GM12874 (cell line): ENCODE measurements around the gene GNG2.

Source experiments
- TF ChIP-seq, protein P1 (sequence below): IDR thresholded peaks from 2 replicates; pipeline ENCODE4 v1.5.1; 2011; ENCODE audit warnings: low read depth, mild to moderate bottlenecking, control low read depth, low read length, moderate library complexity; ENCODE audit not compliant: insufficient read depth

GNG2 gene

DNA sequence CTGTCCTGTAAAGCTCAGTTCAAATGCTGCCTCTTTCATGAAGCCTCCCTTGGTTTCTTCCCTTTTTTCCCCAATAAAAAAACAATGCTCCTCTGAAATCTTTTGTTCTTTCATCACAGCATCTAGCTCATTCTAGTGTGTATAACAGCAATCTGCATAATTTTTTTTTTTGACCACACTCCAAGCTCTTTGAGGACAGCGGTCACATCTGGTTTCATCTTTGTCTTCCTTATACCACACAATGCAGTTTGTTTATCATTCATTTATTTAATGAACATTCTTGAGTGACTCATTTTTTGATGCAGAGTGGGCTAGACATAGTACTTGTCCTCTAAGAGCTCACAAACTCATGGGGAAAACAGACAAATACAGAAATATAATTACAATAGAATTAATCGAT is 7.3 kb downstream of the GNG2 start:
- TF ChIP-seq, protein P1, sequence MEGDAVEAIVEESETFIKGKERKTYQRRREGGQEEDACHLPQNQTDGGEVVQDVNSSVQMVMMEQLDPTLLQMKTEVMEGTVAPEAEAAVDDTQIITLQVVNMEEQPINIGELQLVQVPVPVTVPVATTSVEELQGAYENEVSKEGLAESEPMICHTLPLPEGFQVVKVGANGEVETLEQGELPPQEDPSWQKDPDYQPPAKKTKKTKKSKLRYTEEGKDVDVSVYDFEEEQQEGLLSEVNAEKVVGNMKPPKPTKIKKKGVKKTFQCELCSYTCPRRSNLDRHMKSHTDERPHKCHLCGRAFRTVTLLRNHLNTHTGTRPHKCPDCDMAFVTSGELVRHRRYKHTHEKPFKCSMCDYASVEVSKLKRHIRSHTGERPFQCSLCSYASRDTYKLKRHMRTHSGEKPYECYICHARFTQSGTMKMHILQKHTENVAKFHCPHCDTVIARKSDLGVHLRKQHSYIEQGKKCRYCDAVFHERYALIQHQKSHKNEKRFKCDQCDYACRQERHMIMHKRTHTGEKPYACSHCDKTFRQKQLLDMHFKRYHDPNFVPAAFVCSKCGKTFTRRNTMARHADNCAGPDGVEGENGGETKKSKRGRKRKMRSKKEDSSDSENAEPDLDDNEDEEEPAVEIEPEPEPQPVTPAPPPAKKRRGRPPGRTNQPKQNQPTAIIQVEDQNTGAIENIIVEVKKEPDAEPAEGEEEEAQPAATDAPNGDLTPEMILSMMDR: no peak

DNA sequence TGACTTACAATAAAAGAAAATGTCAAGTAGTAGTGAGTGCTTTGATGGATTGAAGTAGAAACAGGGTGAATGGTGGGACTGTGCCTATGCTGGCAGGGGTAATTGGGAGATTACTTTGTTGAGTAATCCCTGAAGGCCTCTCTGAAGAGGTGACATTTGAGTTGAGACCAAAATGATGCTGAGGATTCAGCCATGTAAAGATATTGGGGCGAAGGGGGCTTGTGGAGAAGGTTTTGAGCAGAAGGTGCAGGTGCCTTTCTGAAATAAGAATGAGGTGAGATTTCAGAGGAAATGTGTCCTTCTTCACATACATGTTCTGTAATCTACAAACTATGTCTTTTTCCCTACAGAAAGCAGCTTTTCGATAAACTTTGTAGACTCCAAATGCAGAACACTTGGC is 8.0 kb downstream of the GNG2 start:
- TF ChIP-seq, protein P1: no peak

DNA sequence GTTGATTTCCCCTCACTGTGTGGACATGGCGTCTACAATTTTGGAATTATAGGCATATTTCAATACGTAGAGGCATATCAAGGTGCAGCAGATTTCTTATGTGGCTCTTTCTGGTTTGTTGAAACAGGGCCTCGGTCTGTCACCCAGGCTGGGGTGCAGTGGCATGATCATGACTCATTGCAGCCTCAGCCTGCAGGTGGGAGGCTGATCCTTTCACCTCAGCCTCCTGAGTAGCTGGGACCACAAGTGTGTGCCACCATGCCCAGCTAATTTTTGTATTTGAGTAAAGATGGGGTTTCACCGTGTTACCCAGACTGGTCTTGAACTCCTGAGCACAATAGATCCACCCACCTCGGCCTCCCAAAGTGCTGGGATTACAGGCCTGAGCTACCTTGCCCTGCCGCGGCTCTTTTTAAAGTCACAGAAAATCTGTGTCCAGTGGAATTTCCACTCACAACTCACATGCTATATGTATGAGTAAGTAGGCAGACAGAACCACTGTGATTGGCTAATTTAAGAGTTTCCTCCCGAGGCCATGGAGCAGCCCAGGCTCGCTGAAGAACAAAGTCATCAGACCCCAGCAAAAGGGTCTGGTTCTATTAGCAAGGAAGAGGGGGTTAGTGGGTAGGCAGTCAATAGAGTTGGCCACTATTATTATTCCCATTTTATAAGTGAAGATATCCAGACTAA is 9.1 kb downstream of the GNG2 start:
- TF ChIP-seq, protein P1: no peak

DNA sequence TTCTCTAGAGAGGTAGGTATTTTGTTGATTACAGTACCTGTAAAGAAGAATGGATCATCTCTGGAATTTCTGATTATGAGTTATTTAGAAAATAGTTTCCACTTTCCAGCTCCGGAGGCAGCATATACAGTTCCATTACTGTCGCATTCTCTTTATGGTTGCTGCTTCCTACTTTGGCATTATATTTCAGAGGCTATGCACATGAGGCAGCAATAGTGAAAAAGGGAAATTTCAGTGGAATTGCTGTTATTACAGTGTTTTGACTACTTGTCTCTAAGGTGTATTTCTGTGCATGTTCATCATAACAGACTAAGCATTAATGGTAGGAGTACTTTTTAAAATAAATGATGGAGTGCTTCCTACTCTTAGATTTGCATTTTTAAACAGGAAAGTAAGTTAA is 10.2 kb downstream of the GNG2 start:
- TF ChIP-seq, protein P1: no peak

DNA sequence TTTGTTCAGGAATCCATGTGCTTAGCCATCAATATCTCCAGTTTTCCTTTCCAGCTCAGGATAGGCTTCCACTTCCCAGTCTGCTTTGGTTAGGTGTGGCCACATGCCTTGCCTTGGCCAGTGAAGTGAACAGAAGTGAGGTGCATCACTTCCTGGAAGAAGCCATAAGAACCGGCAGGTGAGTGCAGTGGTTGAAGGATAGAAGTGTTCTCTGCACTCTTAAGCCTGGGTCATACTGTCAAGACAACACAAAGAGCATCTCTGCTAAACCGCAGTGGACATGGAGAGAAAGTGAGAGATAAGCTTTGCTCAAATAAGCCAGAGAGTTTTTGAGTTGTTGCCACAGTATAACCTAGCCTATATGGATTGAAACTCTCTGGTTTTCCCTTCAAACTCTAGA is 11.4 kb downstream of the GNG2 start:
- TF ChIP-seq, protein P1: no peak

DNA sequence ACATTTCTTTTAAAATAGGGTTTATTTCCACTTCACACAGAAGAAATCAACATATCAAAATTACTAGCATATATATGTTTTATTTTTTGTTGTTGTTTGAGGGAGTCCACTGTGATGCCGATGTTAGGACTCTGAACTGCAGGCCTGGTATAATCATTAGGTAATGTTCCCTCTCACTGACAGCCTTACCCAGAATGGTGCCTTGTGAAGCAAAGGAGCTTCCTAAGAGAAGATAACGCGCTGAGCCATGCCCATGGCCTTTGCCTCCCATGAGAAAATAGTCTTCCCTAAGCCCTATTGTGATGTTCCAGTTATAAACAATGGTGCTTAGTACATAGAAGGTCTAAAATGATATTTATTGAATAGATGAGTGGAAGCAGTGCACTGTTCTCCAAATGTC is 12.0 kb downstream of the GNG2 start:
- TF ChIP-seq, protein P1: no peak

DNA sequence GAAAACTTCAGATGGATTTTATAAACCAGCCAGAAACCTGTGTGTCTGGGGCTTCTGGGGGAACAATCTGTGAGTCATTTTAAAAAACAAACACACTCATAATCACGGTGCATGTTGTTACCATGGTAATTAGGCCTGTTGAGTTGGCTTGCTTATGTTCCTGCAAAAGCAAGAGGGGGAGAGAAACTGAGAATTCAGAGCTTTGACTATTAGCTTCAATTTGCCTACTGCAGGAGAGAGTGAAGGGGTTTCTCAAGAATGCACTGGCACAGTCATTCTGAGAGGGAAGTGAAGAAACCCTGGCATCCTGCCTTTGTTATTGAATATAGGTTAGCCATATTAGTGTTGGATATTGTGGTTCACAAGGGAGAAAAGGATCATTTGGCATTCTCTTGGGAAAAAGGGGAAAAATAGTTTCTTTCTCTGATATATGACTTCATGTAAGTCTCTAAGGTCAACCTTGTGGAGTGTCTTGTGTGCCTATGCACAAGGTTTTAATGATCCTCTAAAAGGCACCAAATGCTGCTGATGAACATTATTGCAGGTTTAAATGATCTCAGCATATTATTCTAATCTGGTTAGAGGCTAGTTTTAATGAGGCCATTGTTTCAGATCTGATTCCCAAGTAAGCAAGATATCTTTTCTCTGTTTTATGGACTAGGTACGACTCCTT is 12.9 kb downstream of the GNG2 start:
- TF ChIP-seq, protein P1: no peak
